Duodenal mucosa (tissue), 2 donors: ENCODE results near the gene ZNF397.

ENCODE experiments used
- H3K27ac ChIP-seq: one replicate; pipeline ENCODE4 v1.7.0; 2013; ENCODE audit warnings: low read depth, low read length
- H3K27me3 ChIP-seq, 2 donors: one replicate each; pipeline ENCODE4 v1.7.0; 2013; ENCODE audit warnings: low read length in 2 of 2, control low read depth in 1 of 2; ENCODE audit not compliant: insufficient read depth in 2 of 2, control insufficient read depth in 1 of 2
- H3K36me3 ChIP-seq, 2 donors: one replicate each; pipeline ENCODE4 v1.7.0; 2013; ENCODE audit warnings: low read length in 2 of 2, control low read depth in 1 of 2; ENCODE audit not compliant: insufficient read depth in 2 of 2, control insufficient read depth in 1 of 2
- H3K4me1 ChIP-seq, 2 donors: one replicate each; pipeline ENCODE4 v1.7.0; 2013; ENCODE audit warnings: low read length in 2 of 2, control low read depth in 1 of 2; ENCODE audit not compliant: insufficient read depth in 2 of 2, control insufficient read depth in 1 of 2
- H3K4me3 ChIP-seq, 2 donors: one replicate each; pipeline ENCODE4 v1.7.0; 2013; ENCODE audit warnings: low read length in 2 of 2, low read depth in 1 of 2
- H3K9ac ChIP-seq, 2 donors: one replicate each; pipeline ENCODE4 v1.7.0; 2013; ENCODE audit warnings: low read length in 2 of 2, low read depth in 1 of 2
- H3K9me3 ChIP-seq, 2 donors: one replicate each; pipeline ENCODE4 v1.7.0; 2013; ENCODE audit warnings: low read length in 2 of 2, control low read depth in 1 of 2; ENCODE audit not compliant: control insufficient read depth in 1 of 2

Gene ZNF397

GRCh38 chr18:35289293-35289692 lies 48.5 kb downstream of the ZNF397 start:
- Histone ChIP-seq H3K9me3 (peaks cover 0 to 2% of the 10 kb centered on the region in 2 donors), H3K27me3 (no peaks in the 10 kb centered on the region), H3K4me1 (peaks cover 16 to 20% of the 10 kb centered on the region in 2 donors), H3K9ac (peak overlapping the region; percentile 85 to 97), H3K27ac (peak overlapping the region; percentile 36), H3K4me3 (peak overlapping the region; percentile 88 to 98), H3K36me3 (no peaks in the 10 kb centered on the region)

- Histone ChIP-seq H3K4me1 (peaks cover 16 to 20% of the 10 kb centered on the region in 2 donors), H3K27ac (peak overlapping the region; percentile 36), H3K9me3 (peaks cover 0 to 2% of the 10 kb centered on the region in 2 donors), H3K36me3 (peaks cover 0 to 3% of the 10 kb centered on the region in 2 donors), H3K4me3 (peak overlapping the region; percentile 88 to 98), H3K9ac (peak overlapping the region; percentile 85 to 97), H3K27me3 (no peaks in the 10 kb centered on the region)
These were observed 48.9 kb downstream of the ZNF397 start for GRCh38 chr18:35289727-35290093.

GRCh38 chr18:35290094-35290735 lies 49.4 kb downstream of the ZNF397 start, which contains the start of gene ZSCAN30:
Gene ZSCAN30, minus strand, starts transcription at chr18:35290229. Its CDS starts 25,877 bp downstream, at chr18:35264352.
- Histone ChIP-seq H3K9me3 (no peaks in the 10 kb centered on the region), H3K4me1 (peaks cover 16 to 20% of the 10 kb centered on the region in 2 donors)

GRCh38 chr18:35291166-35291565 lies 50.3 kb downstream of the ZNF397 start:
- H3K4me1 ChIP-seq = peaks cover 16 to 20% of the 10 kb centered on the region in 2 donors
- peak overlapping the region; percentile 85 to 97 for H3K9ac ChIP-seq
- H3K27me3 ChIP-seq = no peaks in the 10 kb centered on the region
- peak overlapping the region; percentile 88 to 98 for H3K4me3 ChIP-seq
- H3K9me3 ChIP-seq = no peaks in the 10 kb centered on the region
- H3K36me3 ChIP-seq = peaks cover 9 to 10% of the 10 kb centered on the region in 2 donors
- no peak overlapping the region for H3K27ac ChIP-seq

More at GRCh38 chr18:35290094-35290735, 49.4 kb downstream of the ZNF397 start, which contains the start of gene ZSCAN30:
- no peaks in the 10 kb centered on the region for H3K27me3 ChIP-seq
- peaks cover 2 to 8% of the 10 kb centered on the region in 2 donors for H3K36me3 ChIP-seq
- H3K9ac ChIP-seq = peak within 1 kb of the TSS; percentile 85 to 97
- peak within 1 kb of the TSS; percentile 88 to 98 for H3K4me3 ChIP-seq
- H3K27ac ChIP-seq = peak within 1 kb of the TSS; percentile 63

GRCh38 chr18:35296060-35296459 lies 55.2 kb downstream of the ZNF397 start:
- Histone ChIP-seq H3K27ac (no peak overlapping the region), H3K4me1 (peaks cover 4 to 11% of the 10 kb centered on the region in 2 donors), H3K27me3 (no peaks in the 10 kb centered on the region), H3K9ac (no peak overlapping the region), H3K4me3 (no peak overlapping the region), H3K9me3 (peaks cover 15 to 26% of the 10 kb centered on the region in 2 donors), H3K36me3 (peaks cover 10 to 18% of the 10 kb centered on the region in 2 donors)

- Histone ChIP-seq H3K36me3 (peaks cover 47 to 53% of the 10 kb centered on the region in 2 donors), H3K4me1 (no peaks in the 10 kb centered on the region), H3K27me3 (no peaks in the 10 kb centered on the region), H3K9ac (no peak overlapping the region), H3K4me3 (no peak overlapping the region), H3K9me3 (peaks cover 74 to 87% of the 10 kb centered on the region in 2 donors), H3K27ac (no peak overlapping the region)
These were observed 62.8 kb downstream of the ZNF397 start for GRCh38 chr18:35303610-35304009.

- peaks cover 44 to 50% of the 10 kb centered on the region in 2 donors for H3K36me3 ChIP-seq
- no peak overlapping the region for H3K27ac ChIP-seq
- peaks cover 72 to 86% of the 10 kb centered on the region in 2 donors for H3K9me3 ChIP-seq
- H3K9ac ChIP-seq = no peak overlapping the region
- no peaks in the 10 kb centered on the region for H3K4me1 ChIP-seq
- no peaks in the 10 kb centered on the region for H3K27me3 ChIP-seq
- peak overlapping the region in 1 of 2 donors; percentile 9 for H3K4me3 ChIP-seq
These were observed 65.9 kb downstream of the ZNF397 start for GRCh38 chr18:35306588-35307250.
